ENCODE measurements around the gene RAI1. TPM values are rescaled to one million over a fixed set of nuclear protein-coding genes. Genes with fewer than 3 reads are reported as not detected.
A peak's percentile ranks its signal among the peaks of the same experiment; 100 is the strongest.

The RAI1 gene
- total RNA-seq, 2 donors from 2014 or later = 7.0 to 16.0 TPM

DNA sequence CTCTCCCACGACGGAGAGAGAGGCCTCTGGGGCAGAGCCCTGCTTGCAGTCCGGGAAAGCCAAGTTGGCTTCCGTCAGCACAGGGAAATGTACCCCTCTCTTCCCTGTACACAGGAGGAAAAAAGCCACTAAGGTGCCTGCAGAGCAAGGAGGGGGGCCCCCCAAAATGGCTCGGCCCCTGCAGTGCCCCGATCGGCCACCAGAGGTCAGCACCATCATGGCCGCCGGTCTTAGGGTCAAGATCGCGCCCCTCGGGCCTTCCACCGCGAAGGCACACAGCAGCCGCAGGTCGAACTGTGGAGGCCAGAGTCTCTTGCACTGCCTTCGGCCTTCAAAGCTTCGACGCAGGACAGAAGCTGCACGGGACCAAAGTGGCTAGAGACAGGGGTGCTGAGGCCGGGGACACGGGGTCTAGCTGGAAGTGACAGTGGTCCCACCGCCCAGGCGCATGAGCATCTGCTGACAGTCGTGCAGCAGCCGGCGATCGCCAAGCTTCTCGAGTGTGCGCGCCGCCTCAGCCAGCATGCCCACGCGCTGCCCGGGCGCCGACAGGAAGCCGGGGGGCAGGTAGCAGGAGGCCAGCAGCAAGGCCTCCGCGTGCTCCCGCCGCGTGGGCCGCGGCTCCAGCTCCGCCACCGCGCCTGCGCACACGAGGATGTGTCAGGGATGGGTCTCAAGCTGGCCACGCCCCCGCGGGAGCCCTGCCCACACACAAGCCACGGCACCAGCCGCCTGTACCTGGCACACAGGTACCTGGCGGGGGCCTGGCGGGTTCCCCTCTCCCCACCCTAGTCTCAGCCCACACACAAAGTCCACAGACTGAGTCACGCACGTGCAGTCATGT lies 131.2 kb downstream of the RAI1 start:
- no peaks in the 10 kb centered on the region for H3K4me1 Mint-ChIP-seq
- peaks cover 54% of the 10 kb centered on the region for H3K36me3 Mint-ChIP-seq (ENCODE audit: low read depth)
- H3K27ac Mint-ChIP-seq = no peak overlapping the region
- no peaks in the 10 kb centered on the region for H3K27me3 Mint-ChIP-seq
- ATAC-seq (replicated peaks) = peak; percentile 58
- H3K9me3 Mint-ChIP-seq = no peaks in the 10 kb centered on the region
- H3K4me3 Mint-ChIP-seq = no peak overlapping the region

DNA sequence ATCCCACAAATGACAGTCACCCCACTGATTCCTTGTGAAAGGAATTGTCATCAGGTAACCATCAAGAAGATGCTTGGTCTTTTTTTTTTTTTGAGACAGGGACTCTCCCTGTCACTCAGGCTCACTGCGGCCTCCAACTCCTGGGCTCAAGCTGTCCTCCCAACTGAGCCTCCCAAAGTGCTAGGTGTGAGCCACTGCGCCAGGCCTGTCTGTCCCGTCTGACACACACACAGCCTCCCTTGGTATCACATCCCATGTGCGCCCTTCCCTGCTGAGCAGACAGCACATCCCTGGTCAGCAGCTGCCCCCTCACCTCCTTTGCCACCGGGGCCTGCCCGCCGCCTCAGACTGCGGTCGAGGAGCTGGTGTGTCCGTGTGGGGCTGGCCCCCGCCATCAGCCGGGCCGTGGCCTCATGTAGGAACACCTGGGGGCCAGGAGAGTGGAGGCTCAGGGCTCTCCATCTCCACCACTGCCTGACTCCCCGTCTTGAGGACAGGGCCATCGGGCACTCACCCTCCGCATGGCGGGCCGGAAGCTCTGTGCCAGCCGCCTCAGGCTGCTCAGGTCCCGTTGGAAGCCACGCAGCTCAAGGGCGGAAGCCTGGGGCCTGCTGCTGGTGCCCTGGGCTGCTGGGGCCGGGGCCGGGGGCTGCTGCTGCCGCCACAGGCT lies 131.9 kb downstream of the RAI1 start:
- peak; percentile 27 for ATAC-seq (replicated peaks)
- Mint-ChIP-seq H3K9me3 (no peaks in the 10 kb centered on the region), H3K4me3 (no peak overlapping the region), H3K27me3 (no peaks in the 10 kb centered on the region), H3K4me1 (no peaks in the 10 kb centered on the region), H3K27ac (no peak overlapping the region), H3K36me3 (ENCODE audit: low read depth) (peaks cover 62% of the 10 kb centered on the region)

GRCh38 chr17:17813725-17814095 lies 132.5 kb downstream of the RAI1 start:
- Mint-ChIP-seq H3K27me3 (no peaks in the 10 kb centered on the region), H3K9me3 (no peaks in the 10 kb centered on the region), H3K4me1 (peaks cover 2% of the 10 kb centered on the region), H3K27ac (no peak overlapping the region), H3K36me3 (ENCODE audit: low read depth) (peaks cover 67% of the 10 kb centered on the region), H3K4me3 (no peak overlapping the region)
- no peak for ATAC-seq (replicated peaks)

GRCh38 chr17:17814162-17815061 lies 133.2 kb downstream of the RAI1 start:
- Mint-ChIP-seq H3K27me3 (no peaks in the 10 kb centered on the region), H3K4me3 (no peak overlapping the region), H3K36me3 (ENCODE audit: low read depth) (peaks cover 74% of the 10 kb centered on the region), H3K9me3 (no peaks in the 10 kb centered on the region), H3K27ac (no peak overlapping the region), H3K4me1 (peaks cover 7% of the 10 kb centered on the region)
- ATAC-seq (replicated peaks) = no peak

- no peak for ATAC-seq (replicated peaks)
- Mint-ChIP-seq H3K9me3 (no peaks in the 10 kb centered on the region), H3K4me1 (peaks cover 13% of the 10 kb centered on the region), H3K36me3 (ENCODE audit: low read depth) (peaks cover 80% of the 10 kb centered on the region), H3K27ac (no peak overlapping the region), H3K4me3 (no peak overlapping the region), H3K27me3 (no peaks in the 10 kb centered on the region)
Observed at GRCh38 chr17:17815062-17815406, 133.8 kb downstream of the RAI1 start.

DNA sequence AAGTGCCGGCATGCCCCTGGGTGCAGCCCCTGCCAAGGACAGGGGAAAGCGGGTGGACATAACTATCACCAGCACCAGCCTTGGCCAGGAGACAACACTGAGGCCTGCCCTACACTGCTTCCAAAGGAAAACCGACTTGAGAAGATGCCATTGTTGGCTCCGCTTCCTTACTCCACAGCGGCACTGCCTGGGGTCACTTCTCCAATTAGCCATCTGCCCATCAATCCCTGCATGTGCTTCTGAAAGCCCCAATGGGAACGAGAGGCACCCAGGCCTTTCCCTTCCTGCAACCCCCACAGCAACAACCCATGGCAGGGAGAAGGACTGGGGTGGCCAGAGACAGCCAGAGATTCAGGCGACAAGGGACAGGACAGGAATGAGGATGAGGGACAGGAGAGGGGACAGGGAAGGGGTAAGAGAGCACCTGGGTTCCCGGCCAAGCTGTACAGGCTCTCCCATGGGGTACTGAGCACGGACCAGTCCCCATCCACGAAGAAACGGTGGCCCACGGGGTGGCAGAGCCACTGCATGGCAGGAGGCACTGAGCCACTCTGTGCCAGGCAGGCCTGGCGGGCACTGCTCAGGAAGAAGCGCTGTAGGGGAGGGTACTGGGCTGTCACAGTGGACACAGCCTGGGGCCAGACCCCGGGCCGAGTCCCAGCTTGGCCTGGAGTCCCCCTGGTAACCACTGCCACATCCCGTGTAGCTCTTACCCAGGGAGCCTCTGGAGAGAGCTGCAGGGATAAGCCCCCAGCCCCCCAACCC lies 134.4 kb downstream of the RAI1 start:
- peaks cover 84% of the 10 kb centered on the region for H3K36me3 Mint-ChIP-seq (ENCODE audit: low read depth)
- no peak overlapping the region for H3K27ac Mint-ChIP-seq
- H3K27me3 Mint-ChIP-seq = no peaks in the 10 kb centered on the region
- no peaks in the 10 kb centered on the region for H3K9me3 Mint-ChIP-seq
- no peak for ATAC-seq (replicated peaks)
- no peak overlapping the region for H3K4me3 Mint-ChIP-seq
- peaks cover 18% of the 10 kb centered on the region for H3K4me1 Mint-ChIP-seq

DNA sequence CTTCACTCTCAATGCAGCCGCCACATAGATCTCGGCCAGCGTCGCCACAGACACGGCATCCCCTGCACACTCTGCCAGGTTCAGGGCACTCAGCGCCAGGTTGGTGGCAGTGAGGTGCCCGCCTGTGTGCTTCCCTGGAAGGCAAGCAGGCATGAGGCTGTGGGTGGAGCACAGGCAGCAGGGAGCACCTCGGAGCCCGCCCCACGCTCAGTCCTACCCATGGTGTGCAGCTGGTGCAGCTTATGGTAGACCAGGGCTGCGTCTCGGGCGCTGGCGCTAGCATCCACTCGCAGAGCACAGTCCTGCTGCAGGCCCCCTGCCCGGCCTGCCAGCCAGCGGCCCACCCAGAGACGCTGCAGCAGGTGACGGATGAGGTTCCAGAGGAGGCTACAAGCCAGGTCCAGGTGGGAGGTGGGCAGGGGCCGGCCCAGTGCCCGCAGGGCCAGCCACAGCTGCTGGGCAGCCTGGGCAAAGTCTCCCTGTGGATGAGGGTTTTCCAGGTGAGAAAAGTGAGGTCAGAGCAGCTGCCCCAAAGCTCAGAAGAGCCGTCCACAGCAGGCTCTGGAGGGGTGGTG lies 135.1 kb downstream of the RAI1 start:
- Mint-ChIP-seq H3K4me1 (peaks cover 24% of the 10 kb centered on the region), H3K4me3 (no peak overlapping the region), H3K36me3 (ENCODE audit: low read depth) (peaks cover 77% of the 10 kb centered on the region), H3K9me3 (no peaks in the 10 kb centered on the region), H3K27ac (no peak overlapping the region), H3K27me3 (no peaks in the 10 kb centered on the region)
- no peak for ATAC-seq (replicated peaks)

- no peak overlapping the region for H3K4me3 Mint-ChIP-seq
- ATAC-seq (replicated peaks) = no peak
- H3K36me3 Mint-ChIP-seq (ENCODE audit: low read depth) = peaks cover 70% of the 10 kb centered on the region
- H3K9me3 Mint-ChIP-seq = no peaks in the 10 kb centered on the region
- peaks cover 24% of the 10 kb centered on the region for H3K4me1 Mint-ChIP-seq
- no peak overlapping the region for H3K27ac Mint-ChIP-seq
- H3K27me3 Mint-ChIP-seq = no peaks in the 10 kb centered on the region
Observed at GRCh38 chr17:17816831-17817551, 135.7 kb downstream of the RAI1 start.

GRCh38 chr17:17817552-17817947 lies 136.3 kb downstream of the RAI1 start:
- Mint-ChIP-seq H3K4me3 (no peak overlapping the region), H3K4me1 (peaks cover 24% of the 10 kb centered on the region), H3K36me3 (ENCODE audit: low read depth) (peaks cover 67% of the 10 kb centered on the region), H3K27ac (no peak overlapping the region), H3K27me3 (no peaks in the 10 kb centered on the region), H3K9me3 (no peaks in the 10 kb centered on the region)
- ATAC-seq (replicated peaks) = no peak

GRCh38 chr17:17818088-17818526 lies 136.8 kb downstream of the RAI1 start:
- Mint-ChIP-seq H3K9me3 (no peaks in the 10 kb centered on the region), H3K27ac (no peak overlapping the region), H3K4me3 (no peak overlapping the region), H3K4me1 (peaks cover 24% of the 10 kb centered on the region), H3K27me3 (no peaks in the 10 kb centered on the region), H3K36me3 (ENCODE audit: low read depth) (peaks cover 64% of the 10 kb centered on the region)
- ATAC-seq (replicated peaks) = no peak

GRCh38 chr17:17819111-17819510 lies 137.9 kb downstream of the RAI1 start:
- no peak for ATAC-seq (replicated peaks)
- no peak overlapping the region for H3K27ac Mint-ChIP-seq
- no peaks in the 10 kb centered on the region for H3K9me3 Mint-ChIP-seq
- no peaks in the 10 kb centered on the region for H3K27me3 Mint-ChIP-seq
- peak overlapping the region; percentile 56 for H3K4me3 Mint-ChIP-seq
- H3K36me3 Mint-ChIP-seq (ENCODE audit: low read depth) = peaks cover 61% of the 10 kb centered on the region
- peaks cover 26% of the 10 kb centered on the region for H3K4me1 Mint-ChIP-seq

DNA sequence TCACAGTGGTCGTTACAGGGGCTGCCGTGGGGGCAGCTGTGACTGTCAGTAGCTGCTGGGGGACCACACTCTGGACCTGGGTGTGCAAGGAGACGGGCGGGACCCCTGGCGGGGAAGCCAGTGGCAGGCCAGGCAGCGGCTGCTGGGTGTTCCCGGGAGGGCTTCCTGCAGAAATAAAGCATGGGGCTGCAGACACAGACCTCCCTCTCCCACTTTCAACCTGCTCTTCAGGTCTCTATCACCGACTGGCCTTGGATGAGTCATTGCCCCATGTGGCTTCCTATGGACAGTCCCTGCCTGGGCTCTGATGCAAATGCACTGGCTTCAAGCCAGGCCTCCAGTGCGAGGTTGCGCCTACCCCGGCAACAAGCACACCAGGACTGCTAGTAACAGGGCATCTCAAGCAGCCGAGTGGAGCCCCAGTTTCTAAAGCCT lies 138.3 kb downstream of the RAI1 start:
- Mint-ChIP-seq H3K27ac (no peak overlapping the region), H3K36me3 (ENCODE audit: low read depth) (peaks cover 57% of the 10 kb centered on the region), H3K9me3 (no peaks in the 10 kb centered on the region), H3K4me3 (peak overlapping the region; percentile 56), H3K4me1 (peaks cover 31% of the 10 kb centered on the region), H3K27me3 (no peaks in the 10 kb centered on the region)
- peak; percentile 85 for ATAC-seq (replicated peaks)

- Mint-ChIP-seq H3K4me1 (peaks cover 36% of the 10 kb centered on the region), H3K27ac (no peak overlapping the region), H3K27me3 (no peaks in the 10 kb centered on the region), H3K9me3 (no peaks in the 10 kb centered on the region), H3K36me3 (ENCODE audit: low read depth) (peaks cover 53% of the 10 kb centered on the region), H3K4me3 (peak overlapping the region; percentile 56)
- no peak for ATAC-seq (replicated peaks)
Observed at GRCh38 chr17:17820046-17820445, 138.8 kb downstream of the RAI1 start.

Data from activated T-helper 17 cell treated with anti-CD3 and anti-CD28 coated beads, Interleukin-2, amount 50 U/mL, for 72 hours (primary cell).